Adrenal gland (tissue), 12 donors: ENCODE results near the gene CTBP2. TPM values are rescaled to one million over a fixed set of nuclear protein-coding genes. Genes with fewer than 3 reads are reported as not detected.

ENCODE experiments used
- DNase-seq, 7 donors: peaks; one replicate each; pipeline ENCODE4 v3.0.0-alpha.2; 2019 to 2020
- H3K27ac ChIP-seq, 5 donors: fragments of 200-600 bp; sonication (generic) in 4 of 5; 1 replicate in 3 of 5; 2 replicates in 2 of 5; pipeline versions ENCODE4 v1.5.1 to v1.8.0; 2016 to 2020; ENCODE audit warnings: mild to moderate bottlenecking in 1 of 5
- H3K27me3 ChIP-seq: fragments of 200-600 bp; 2 replicates; pipeline ENCODE4 v1.8.0; 2021
- H3K36me3 ChIP-seq, 2 donors: fragments of 200-600 bp; replicated peaks in 1 of 2; 1 replicate in 1 of 2; 2 replicates in 1 of 2; pipeline versions ENCODE4 v1.5.1 to v1.8.0; 2018 to 2022
- H3K4me1 ChIP-seq, 2 donors: fragments of 200-600 bp; replicated peaks in 1 of 2; 1 replicate in 1 of 2; 2 replicates in 1 of 2; pipeline versions ENCODE4 v1.5.1 to v1.8.0; 2018 to 2021
- H3K4me3 ChIP-seq, 4 donors: fragments of 200-600 bp; sonication (generic) in 3 of 4; one replicate each; pipeline ENCODE4 v1.5.1; 2016 to 2018
- H3K9me3 ChIP-seq, 3 donors: fragments of 200-600 bp; sonication (generic) in 1 of 3; replicated peaks in 1 of 3; 1 replicate in 2 of 3; 2 replicates in 1 of 3; pipeline versions ENCODE4 v1.5.1 to v1.8.0; 2016 to 2021
- POLR2A ChIP-seq, 2 donors: fragments of 450-650 bp; IDR thresholded peaks; one replicate each; pipeline ENCODE4 v1.6.1; 2017; ENCODE audit warnings: antibody characterized with exemption in 2 of 2, mild to moderate bottlenecking in 2 of 2, moderate library complexity in 1 of 2
- WGBS, 4 donors: extraction: QIAGEN DNeasy Blood & Tissue Kit in 2 of 4; methylation state at CpG; one replicate each; pipeline versions ENCODE4 v1.1.5 to v1.1.7; 2013 to 2017; 5-methylcytosine and 5-hydroxymethylcytosine counted together
- intact Hi-C, 2 donors: fragments of 100-400 bp; cut with DNase I; formaldehyde crosslinking; loops; one replicate each; pipeline versions ENCODE4 v1.14.1 to v1.15.0; 2022 to 2023
- polyA plus RNA-seq, 3 donors: library from polyadenylated mRNA; stranded (reverse); fragments of 200-250 nt in 2 of 3; fragments of 350-450 nt in 1 of 3; fragmentation: Illumina TruSeq in 1 of 3; extraction: RNeasy Lipid Tissue Mini Kit (QIAGEN cat#74804) in 1 of 3; gene quantifications; one replicate each; pipeline ENCODE4 v1.2.3, GENCODE V29; 2013 to 2014
- total RNA-seq, 9 donors: library from RNA; depleted of rRNA in 4 of 9; stranded (reverse); fragments of >200 nt in 4 of 9; fragments of 120-200 nt in 1 of 9; fragmentation: NEBNext Ultra II Directional in 1 of 9; extraction: Animal tissue kit (Norgen Biotek cat#: 25700) in 1 of 9; gene quantifications; one replicate each; pipeline versions ENCODE4 v1.1.0 to v1.2.4, GENCODE V29; 2013 to 2023
- TF ChIP-seq, protein P1 (sequence below), 6 experiments: fragments of 450-650 bp in 4 of 6; fragments of 200-600 bp in 2 of 6; sonication (generic) in 1 of 6; IDR thresholded peaks; 1 replicate in 5 of 6; 2 replicates in 1 of 6; pipeline versions ENCODE4 v1.5.1 to v1.8.0; 2016 to 2021; ENCODE audit warnings: antibody characterized with exemption in 6 of 6, mild to moderate bottlenecking in 2 of 6, moderate library complexity in 1 of 6
- donor health status: healthy with polysubstance abuse.
- donor health status: Bipolar disorder and iron deficiency.
- donor health status: DM: yes; HTN: yes; CAD: no.
- donor health status: DM: no; HTN: no; CAD: no.
- donor health status: DM: no; HTN: no; CAD: no.
- donor health status: DM: yes; HTN: yes; CAD: no.

CTBP2 gene
- total and polyA plus RNA-seq, 12 donors, result 25.3 to 66.5 (median 45.7) TPM

DNA sequence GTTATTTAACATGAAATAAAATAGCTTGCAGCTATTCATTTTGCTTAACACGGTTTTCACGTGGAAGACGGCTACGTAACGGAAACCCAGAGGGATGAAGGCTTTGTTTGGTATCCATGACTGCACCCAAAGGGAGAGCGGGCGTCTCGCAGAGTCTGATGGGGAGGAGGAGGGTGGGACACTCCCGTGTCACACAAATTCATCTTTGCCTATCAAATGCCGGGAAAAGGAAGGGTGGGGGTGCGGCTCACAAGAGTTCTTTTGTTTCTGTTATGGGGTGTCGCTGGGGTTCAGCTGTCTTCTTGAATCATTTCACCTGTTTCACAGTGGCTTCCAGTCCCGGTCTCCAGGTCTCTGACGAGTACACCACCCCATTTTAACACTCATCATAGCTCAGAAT, 110.0 kb downstream of the CTBP2 start:
- TF ChIP-seq, protein P1, sequence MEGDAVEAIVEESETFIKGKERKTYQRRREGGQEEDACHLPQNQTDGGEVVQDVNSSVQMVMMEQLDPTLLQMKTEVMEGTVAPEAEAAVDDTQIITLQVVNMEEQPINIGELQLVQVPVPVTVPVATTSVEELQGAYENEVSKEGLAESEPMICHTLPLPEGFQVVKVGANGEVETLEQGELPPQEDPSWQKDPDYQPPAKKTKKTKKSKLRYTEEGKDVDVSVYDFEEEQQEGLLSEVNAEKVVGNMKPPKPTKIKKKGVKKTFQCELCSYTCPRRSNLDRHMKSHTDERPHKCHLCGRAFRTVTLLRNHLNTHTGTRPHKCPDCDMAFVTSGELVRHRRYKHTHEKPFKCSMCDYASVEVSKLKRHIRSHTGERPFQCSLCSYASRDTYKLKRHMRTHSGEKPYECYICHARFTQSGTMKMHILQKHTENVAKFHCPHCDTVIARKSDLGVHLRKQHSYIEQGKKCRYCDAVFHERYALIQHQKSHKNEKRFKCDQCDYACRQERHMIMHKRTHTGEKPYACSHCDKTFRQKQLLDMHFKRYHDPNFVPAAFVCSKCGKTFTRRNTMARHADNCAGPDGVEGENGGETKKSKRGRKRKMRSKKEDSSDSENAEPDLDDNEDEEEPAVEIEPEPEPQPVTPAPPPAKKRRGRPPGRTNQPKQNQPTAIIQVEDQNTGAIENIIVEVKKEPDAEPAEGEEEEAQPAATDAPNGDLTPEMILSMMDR (IDR thresholded peaks at IDR 0.05), result no peak
- TF ChIP-seq POLR2A (IDR thresholded peaks at IDR 0.05), result no peak
- no peak overlapping the region for H3K4me3 ChIP-seq
- no peak for DNase-seq
- no peaks in the 10 kb centered on the region for H3K27me3 ChIP-seq
- H3K4me1 ChIP-seq, result peaks cover 4 to 32% of the 10 kb centered on the region in 2 donors
- peak overlapping the region in 1 of 5 donors; percentile 12 for H3K27ac ChIP-seq
- no peaks in the 10 kb centered on the region for H3K9me3 ChIP-seq
- no peaks in the 10 kb centered on the region for H3K36me3 ChIP-seq
- 81 to 88% (median 84%) methylated on average over 14 of the region's 14 CpGs for WGBS, 4 donors
- intact Hi-C loops, result loop anchor here in 1 of 2 donors (10.0 kb wide), 1 partner anchor 56 kb away; no protein-coding TSS in a partner anchor

DNA sequence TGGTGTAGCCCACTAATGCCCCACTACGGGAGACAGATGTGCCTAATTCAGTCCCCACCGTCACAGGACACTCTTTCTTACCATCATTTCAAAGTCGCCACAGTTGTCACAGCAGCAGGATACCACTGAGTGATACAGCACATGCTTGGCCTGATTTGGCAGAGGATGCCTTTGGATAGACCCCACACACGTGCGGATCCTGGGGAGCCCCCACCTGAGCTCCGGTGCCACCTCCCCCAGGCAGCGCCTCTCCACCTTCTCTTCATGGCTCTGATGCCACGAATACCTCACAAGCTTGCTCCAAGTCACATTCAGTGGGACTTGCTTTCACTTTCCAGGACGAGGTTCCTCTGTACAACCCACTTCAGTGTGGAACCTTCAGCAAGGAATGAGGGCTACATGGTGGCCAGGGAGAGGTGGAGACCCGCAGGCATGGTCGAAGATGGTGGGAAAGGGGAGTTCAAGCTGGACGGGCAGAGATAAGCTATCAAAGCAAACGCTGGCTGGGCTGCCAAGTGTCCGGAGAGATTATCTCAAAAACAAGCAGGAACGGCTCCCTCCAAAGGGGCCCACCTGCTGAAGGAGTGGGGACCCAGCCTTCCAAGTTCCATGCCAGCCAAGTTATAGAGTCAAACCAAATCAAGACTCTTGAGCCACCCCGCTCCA, 111.0 kb downstream of the CTBP2 start:
- H3K27ac ChIP-seq, result peak overlapping the region in 2 of 5 donors; percentile 51 to 55
- H3K4me3 ChIP-seq, result no peak overlapping the region
- no peaks in the 10 kb centered on the region for H3K9me3 ChIP-seq
- no peak for DNase-seq
- peaks cover 4 to 28% of the 10 kb centered on the region in 2 donors for H3K4me1 ChIP-seq
- H3K27me3 ChIP-seq, result no peaks in the 10 kb centered on the region
- TF ChIP-seq, protein P1 (IDR thresholded peaks at IDR 0.05), result no peak
- TF ChIP-seq POLR2A (IDR thresholded peaks at IDR 0.05), result no peak
- 42 to 52% (median 46%) methylated on average over 13 to 16 of the region's 16 CpGs for WGBS, 4 donors
- intact Hi-C loops, result loop anchor here in 1 of 2 donors (5.0 kb wide), 1 partner anchor 293 kb away; no protein-coding TSS in a partner anchor
- no peaks in the 10 kb centered on the region for H3K36me3 ChIP-seq

DNA sequence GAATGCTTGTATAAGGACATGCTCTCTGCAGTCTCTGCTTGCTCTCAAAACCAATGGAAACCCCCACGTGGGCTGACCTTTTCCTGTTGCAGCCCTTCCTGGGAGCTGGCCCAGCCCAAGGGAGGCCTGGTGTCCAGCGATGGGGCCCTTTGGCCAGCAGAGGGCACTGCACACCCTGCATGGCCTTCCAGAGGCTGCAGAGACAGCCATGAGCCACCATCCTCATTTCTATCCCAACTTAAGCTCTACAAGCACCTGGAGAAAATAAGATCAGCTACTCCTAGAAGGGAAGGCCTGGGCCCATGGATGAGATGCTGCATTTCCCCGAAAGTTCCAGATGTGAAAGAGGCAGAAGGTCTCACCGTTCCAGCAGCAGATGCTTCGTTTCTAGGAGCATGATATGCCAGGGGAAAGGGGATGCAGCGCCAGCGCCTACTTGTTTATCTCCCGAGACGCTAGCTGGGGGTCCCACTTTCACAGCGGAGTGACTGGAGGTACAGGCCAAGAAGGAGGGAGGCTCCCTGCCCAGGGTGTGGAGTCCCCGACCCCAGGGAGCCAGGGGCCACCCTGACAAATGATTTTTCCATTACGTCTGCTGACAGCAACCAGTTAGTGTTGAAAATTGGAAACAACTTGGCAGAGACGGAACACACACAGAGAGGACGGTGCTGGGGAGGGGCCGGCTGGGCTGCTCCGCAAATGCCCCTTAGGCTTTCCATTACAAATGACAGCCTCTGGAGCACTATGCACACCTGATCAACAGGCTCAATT, 112.1 kb downstream of the CTBP2 start:
- DNase-seq, result peak; percentile 87 to 96 (median 91)
- Histone ChIP-seq H3K36me3 (no peaks in the 10 kb centered on the region), H3K9me3 (no peaks in the 10 kb centered on the region), H3K4me1 (peaks cover 4 to 37% of the 10 kb centered on the region in 2 donors), H3K27ac (peak overlapping the region in 3 of 5 donors; percentile 8 to 65 (median 51)), H3K27me3 (no peaks in the 10 kb centered on the region), H3K4me3 (no peak overlapping the region)
- TF ChIP-seq, protein P1 (IDR thresholded peaks at IDR 0.05), result peak; percentile 88 to 98 (median 96)
- TF ChIP-seq POLR2A (IDR thresholded peaks at IDR 0.05), result no peak
- intact Hi-C loops, result loop anchor here in 1 of 2 donors (5.0 kb wide), 1 partner anchor 294 kb away; no protein-coding TSS in a partner anchor
- WGBS, 4 donors, result 39 to 49% (median 47%) methylated on average over 8 to 16 of the region's 16 CpGs
